Measurements from ENCODE around the gene PRR5L. TPM values are rescaled to one million over a fixed set of nuclear protein-coding genes. Genes with fewer than 3 reads are reported as not detected.

PRR5L gene
- polyA plus RNA-seq, 1 donor (not counting 4 experiments of a cell fraction or from before 2014, with no cell fraction given), result 20.1 TPM

- H3K9ac ChIP-seq (ENCODE audit: control insufficient read depth, extremely low read depth, insufficient read depth, low read length), result no peak overlapping the region
- H3K27ac ChIP-seq (ENCODE audit: control insufficient read depth, insufficient read depth, low read length), result no peak overlapping the region
- H3K4me3 ChIP-seq (ENCODE audit: control insufficient read depth in 2 of 3, extremely low read depth in 1 of 3, insufficient read depth in 2 of 3, low read depth in 1 of 3, low read length in 3 of 3), result no peak overlapping the region
- no peaks in the 10 kb centered on the region for H3K9me3 ChIP-seq (ENCODE audit: control insufficient read depth, low read depth, low read length)
- H3K27me3 ChIP-seq (ENCODE audit: control insufficient read depth, extremely low read depth, insufficient read depth, low read length), result no peaks in the 10 kb centered on the region
- dilution Hi-C loops (cut with MboI; ENCODE audit: extremely low pct_ligation_motif_present, low sequenced_read_pairs), result no loop called here
- H3K9me1 ChIP-seq (ENCODE audit: control insufficient read depth, extremely low read depth, insufficient read depth, low read length), result no peaks in the 10 kb centered on the region
- H4K20me1 ChIP-seq (ENCODE audit: control insufficient read depth, extremely low read depth, insufficient read depth, low read length), result no peaks in the 10 kb centered on the region
- no peaks in the 10 kb centered on the region for H3K36me3 ChIP-seq (ENCODE audit: control insufficient read depth in 2 of 2, extremely low read depth in 1 of 2, insufficient read depth in 2 of 2, low read length in 2 of 2)
- no peaks in the 10 kb centered on the region for H3K4me1 ChIP-seq (ENCODE audit: control insufficient read depth, extremely low read depth, insufficient read depth, low read length)
- no peak overlapping the region for H2AFZ ChIP-seq (ENCODE audit: control insufficient read depth, low read length)
- no peak for DNase-seq (ENCODE audit: low read depth, low spot score)
- TF ChIP-seq CTCF (optimal IDR thresholded peaks at IDR 0.05 in 1 of 3, IDR thresholded peaks at IDR 0.05 in 1 of 3, conservative IDR thresholded peaks at IDR 0.05 in 1 of 3; ENCODE audit: extremely low read depth in 1 of 3, insufficient read depth in 2 of 3, low read length in 3 of 3), result no peak
- TF ChIP-seq EZH2 (IDR thresholded peaks at IDR 0.05; ENCODE audit: low read length), result no peak
- H3K79me2 ChIP-seq (ENCODE audit: control insufficient read depth, insufficient read depth, low read length), result no peaks in the 10 kb centered on the region
- no peak for FAIRE-seq
- no peak overlapping the region for H3K4me2 ChIP-seq (ENCODE audit: control insufficient read depth, extremely low read depth, insufficient read depth, low read depth, low read length)
Measured at GRCh38 chr11:36264011-36264972, 31.8 kb upstream of the PRR5L start.

- no peaks in the 10 kb centered on the region for H3K79me2 ChIP-seq (ENCODE audit: control insufficient read depth, insufficient read depth, low read length)
- no peaks in the 10 kb centered on the region for H3K9me1 ChIP-seq (ENCODE audit: control insufficient read depth, extremely low read depth, insufficient read depth, low read length)
- H2AFZ ChIP-seq (ENCODE audit: control insufficient read depth, low read length), result no peak overlapping the region
- H3K27ac ChIP-seq (ENCODE audit: control insufficient read depth, insufficient read depth, low read length), result no peak overlapping the region
- H4K20me1 ChIP-seq (ENCODE audit: control insufficient read depth, extremely low read depth, insufficient read depth, low read length), result no peaks in the 10 kb centered on the region
- no peaks in the 10 kb centered on the region for H3K27me3 ChIP-seq (ENCODE audit: control insufficient read depth, extremely low read depth, insufficient read depth, low read length)
- FAIRE-seq, result no peak
- H3K9ac ChIP-seq (ENCODE audit: control insufficient read depth, extremely low read depth, insufficient read depth, low read length), result no peak overlapping the region
- no peaks in the 10 kb centered on the region for H3K36me3 ChIP-seq (ENCODE audit: control insufficient read depth in 2 of 2, extremely low read depth in 1 of 2, insufficient read depth in 2 of 2, low read length in 2 of 2)
- TF ChIP-seq EZH2 (IDR thresholded peaks at IDR 0.05; ENCODE audit: low read length), result no peak
- TF ChIP-seq CTCF (optimal IDR thresholded peaks at IDR 0.05 in 1 of 3, IDR thresholded peaks at IDR 0.05 in 1 of 3, conservative IDR thresholded peaks at IDR 0.05 in 1 of 3; ENCODE audit: extremely low read depth in 1 of 3, insufficient read depth in 2 of 3, low read length in 3 of 3), result no peak
- DNase-seq (ENCODE audit: low read depth, low spot score), result no peak
- H3K4me3 ChIP-seq (ENCODE audit: control insufficient read depth in 2 of 3, extremely low read depth in 1 of 3, insufficient read depth in 2 of 3, low read depth in 1 of 3, low read length in 3 of 3), result no peak overlapping the region
- H3K9me3 ChIP-seq (ENCODE audit: control insufficient read depth, low read depth, low read length), result no peaks in the 10 kb centered on the region
- dilution Hi-C loops (cut with MboI; ENCODE audit: extremely low pct_ligation_motif_present, low sequenced_read_pairs), result no loop called here
- no peak overlapping the region for H3K4me2 ChIP-seq (ENCODE audit: control insufficient read depth, extremely low read depth, insufficient read depth, low read depth, low read length)
- no peaks in the 10 kb centered on the region for H3K4me1 ChIP-seq (ENCODE audit: control insufficient read depth, extremely low read depth, insufficient read depth, low read length)
Measured at GRCh38 chr11:36264973-36265344, 31.1 kb upstream of the PRR5L start.
